Middle frontal gyrus (tissue), 1 donor: ENCODE measurements around the gene NDFIP1.

Experiments used
- DNase-seq: peaks from one replicate; pipeline ENCODE4 v3.0.0-alpha.2; 2015; ENCODE audit warnings: low spot score; ENCODE audit errors: extremely low spot score

Gene NDFIP1

DNA sequence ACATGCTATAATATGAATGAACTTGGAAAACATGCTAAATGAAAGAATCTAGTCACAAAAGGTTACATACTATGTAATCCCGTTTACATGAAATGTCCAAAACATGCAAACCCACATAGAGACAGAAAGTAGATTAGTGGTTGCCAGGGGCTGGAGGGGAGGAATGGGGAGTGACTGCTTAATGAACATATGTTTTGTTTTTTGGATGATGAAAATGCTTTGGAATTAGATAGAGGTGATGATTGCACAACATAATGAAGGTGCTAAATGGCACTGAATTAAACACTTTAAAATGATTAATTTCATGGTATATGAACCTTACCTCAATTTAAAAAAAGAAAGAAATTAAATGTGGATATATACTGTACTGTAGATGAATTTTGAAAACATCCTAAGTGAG lies 17.6 kb upstream of the NDFIP1 start:
- no peak for DNase-seq

DNA sequence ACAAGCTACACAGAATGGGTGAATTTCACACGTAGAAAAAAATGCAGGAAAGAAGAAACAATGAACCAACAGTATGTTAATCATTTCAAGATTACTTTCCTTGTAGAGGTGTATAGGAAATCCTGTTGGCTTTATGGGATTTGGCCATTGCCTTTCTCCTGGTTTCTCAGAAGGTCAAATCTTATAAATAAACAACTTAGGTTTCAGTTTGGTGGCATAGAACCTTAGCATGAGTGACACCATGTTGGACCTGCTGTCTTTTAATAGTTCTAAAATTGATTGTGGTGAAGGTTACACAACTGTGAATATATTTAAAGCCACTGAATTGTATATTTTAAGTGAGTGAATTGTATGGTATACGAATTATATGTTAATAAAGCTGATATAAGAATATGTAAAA lies 16.7 kb upstream of the NDFIP1 start:
- no peak for DNase-seq

DNA sequence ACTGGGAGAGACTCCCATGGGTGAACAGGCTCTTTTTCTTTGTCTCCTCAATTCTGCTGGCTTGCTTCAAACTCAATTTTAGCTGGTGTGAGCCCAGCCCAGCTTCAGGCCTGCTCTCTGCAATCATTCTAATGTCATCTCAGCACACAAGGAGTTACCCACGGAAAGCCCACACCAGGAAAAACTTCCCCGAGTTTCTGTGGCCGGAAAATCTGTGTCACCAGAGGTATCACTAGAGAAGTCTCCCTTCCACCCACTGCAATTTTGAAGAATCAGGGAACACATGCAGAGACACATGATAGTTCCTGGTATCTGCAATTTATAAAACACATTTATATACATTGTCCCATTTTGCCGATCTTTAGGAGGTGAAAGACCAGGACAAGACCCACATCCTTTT lies 13.5 kb upstream of the NDFIP1 start:
- DNase-seq = no peak

DNA sequence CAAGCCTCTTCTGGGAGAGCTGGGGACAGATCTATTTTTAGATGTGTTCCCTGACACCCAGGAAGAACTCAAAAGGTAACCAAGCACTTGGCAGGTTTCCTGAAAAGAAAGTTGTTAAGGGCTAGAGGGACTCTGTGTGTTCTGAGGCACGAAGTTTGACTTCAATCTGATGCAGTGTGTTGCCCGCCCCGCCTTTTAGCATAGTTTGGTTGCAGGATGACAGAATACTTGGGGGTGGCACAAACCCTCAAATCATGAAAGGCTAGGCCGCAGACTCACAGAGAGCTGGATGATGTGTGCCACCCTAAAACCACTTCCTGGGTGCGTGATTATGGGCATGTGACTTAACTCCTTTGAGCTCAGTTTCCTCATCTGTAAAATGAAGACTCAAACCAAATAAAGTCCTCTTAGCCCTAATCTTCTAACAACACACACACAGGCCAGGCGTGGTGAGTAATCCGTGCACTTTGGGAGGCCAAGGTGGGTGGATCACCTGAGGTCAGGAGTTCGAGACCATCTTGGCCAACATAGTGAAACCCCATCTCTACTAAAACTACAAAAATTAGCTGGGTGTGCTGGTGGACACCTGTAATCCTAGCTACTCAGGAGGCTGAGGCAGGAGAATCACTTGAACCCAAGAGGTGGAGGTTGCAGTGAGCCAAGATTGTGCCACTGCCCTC lies 12.8 kb upstream of the NDFIP1 start:
- DNase-seq = no peak

DNA sequence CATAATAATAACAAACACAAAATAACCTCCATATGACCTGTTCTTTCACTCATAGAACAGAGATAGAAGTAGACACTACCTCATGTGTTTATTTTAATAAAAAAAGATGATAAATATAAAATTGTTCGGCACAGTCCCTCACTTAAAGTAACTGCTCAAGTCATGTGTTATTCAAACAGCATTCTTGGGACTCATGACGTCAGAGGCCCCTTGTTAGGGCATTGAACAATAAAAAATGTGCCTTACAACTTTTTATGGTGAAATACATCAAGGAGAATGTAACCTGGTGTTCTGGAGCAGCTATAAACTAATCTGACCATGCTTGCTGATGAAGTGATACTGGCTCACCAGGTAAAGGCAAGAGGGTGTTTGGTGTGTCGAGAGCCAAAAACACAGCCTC lies 12.2 kb upstream of the NDFIP1 start:
- DNase-seq = no peak

DNA sequence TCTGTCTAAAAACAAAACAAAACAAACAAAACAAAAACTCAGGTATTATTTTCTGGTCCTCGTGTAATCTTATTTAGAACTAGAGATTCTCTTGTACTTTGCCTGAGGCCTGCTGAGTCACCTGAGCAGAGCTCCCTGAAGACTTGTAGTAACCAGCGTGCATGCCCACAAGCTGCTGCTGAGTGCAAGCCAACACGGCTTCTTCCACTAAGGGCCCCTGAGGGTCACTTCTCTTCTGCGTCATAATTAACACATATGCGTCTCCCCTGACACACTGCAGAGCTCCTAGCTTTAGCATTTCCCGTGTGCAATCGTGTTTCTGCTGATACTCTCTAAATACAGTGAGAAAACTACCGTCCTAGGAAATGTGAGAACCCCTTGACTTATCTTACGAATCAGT lies 10.9 kb upstream of the NDFIP1 start:
- DNase-seq = no peak

DNA sequence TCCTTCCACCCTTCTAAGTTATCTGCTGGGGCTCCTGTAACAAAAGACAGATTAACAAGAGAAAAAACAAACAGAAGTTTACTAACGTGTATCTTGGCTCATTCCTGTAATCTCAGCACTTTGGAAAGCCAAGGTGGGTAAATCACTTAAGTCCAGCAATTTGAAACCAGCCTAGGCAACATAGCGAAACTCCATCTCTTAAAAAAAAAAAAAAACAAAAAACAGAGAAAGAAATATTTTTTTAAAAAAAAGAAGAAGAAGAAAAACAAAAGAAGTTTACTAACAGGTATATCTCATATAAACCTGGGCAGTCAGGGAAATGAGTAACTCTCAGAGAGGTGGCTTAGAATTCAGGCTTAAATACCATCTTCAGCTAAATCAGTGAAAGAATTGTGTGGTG lies 10.3 kb upstream of the NDFIP1 start:
- DNase-seq = no peak

DNA sequence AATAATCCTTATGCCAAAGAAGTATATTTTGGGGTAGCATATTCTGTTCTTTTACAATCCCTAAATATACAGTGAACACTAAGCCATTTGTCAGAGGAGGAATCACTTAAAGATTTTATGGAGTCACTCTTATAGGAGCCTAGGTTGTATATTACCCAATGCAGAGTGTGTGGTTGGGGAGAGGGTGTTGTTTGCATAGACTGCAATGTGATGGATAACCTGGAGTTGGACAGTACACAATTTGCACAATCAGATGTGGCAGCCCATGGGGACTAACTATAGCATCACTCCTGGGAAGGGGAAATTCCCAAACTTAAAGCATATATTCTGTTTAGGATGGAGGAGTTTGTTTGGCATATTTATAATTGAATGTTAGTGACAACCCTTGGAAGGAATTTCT lies 9.6 kb upstream of the NDFIP1 start:
- DNase-seq = no peak

DNA sequence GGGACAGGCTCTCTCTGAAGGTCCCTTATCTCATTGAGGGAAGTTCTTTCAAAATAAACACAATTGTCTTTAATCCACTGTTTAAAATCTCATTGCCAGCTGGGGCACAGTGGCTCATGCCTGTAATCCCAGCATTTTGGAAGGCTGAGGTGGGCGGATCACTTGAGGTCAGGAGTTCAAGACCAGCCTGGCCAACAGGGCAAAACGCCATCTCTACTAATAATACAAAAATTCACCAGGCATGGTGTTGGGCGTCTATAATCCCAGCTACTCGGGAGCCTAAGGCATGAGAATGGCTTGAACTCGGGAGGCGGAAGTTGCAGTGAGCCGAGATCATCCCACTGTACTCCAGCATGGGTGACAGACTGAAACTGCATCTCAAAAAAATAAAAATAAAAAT lies 8.3 kb upstream of the NDFIP1 start:
- no peak for DNase-seq

DNA sequence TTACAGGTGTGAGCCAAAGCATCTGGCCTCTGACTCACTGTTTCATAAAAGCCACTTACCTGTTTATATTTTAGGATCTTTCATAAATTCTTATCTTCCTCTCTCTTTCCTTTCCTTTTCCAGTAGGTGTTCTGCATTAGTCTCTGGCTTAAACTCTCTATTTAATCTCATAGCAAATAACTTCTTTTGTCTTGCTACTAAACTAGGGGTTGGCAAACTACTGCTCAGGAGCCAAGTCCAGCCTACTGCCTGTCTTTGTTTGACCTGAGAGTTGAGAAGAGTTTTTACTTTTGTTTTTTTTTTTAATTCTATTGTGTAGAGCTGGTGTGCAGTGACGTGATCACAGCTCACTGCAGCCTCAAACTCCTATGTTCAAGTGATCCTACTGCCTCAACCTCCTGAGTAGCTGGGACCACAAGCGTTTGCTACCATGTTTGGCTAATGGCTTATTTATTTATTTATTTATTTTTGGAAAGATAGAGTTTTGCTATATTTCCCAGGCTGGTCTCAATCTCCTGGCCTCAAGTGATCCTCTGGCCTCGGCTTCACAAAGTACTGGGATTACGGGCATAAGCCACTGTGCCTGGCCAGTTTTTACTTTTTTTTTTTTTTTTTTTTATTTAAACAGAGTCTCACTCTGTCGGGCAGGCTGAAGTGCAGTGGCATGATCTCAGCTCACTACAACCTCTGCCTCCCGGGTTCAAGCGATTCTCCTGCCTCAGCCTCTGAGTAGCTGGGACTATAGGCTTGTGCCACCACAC lies 5.4 kb upstream of the NDFIP1 start:
- DNase-seq = no peak

DNA sequence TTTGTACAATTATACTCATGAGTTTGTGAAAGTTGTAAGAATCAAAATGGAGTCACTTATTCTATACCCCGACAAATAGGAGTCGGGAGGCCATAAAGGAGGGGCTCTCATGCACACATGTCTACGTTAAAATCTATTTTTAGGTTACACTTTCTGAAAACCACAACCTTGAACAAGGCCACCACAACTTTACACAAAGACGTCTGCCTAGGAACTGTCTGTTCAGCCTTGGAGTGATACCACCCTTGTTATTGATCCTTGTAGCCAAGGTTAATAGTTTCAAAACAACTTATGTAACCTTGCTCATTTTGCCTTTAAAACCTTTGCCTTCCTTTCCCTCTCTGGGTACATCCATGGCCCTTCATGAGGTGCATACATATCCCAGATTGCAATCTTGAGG lies 4.1 kb upstream of the NDFIP1 start:
- no peak for DNase-seq

DNA sequence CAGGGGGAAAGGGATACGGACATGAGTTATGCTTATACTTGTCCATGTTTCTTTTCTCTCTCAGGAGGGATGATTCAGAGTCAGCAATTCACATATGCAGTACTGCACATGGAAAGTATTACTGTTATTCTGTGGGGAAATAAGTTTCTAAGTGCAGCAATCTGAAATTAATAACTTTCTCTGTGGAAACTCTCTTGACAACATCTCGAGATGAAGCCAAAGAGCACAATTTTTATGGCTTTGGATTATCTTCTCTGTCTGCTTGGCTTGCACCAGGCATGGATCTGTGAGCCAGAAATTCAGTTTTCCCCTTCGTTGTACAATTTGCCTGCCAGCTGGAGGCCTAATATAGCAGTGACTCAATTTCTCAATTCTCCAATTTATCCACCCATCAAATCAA lies 2.5 kb upstream of the NDFIP1 start:
- DNase-seq = no peak

DNA sequence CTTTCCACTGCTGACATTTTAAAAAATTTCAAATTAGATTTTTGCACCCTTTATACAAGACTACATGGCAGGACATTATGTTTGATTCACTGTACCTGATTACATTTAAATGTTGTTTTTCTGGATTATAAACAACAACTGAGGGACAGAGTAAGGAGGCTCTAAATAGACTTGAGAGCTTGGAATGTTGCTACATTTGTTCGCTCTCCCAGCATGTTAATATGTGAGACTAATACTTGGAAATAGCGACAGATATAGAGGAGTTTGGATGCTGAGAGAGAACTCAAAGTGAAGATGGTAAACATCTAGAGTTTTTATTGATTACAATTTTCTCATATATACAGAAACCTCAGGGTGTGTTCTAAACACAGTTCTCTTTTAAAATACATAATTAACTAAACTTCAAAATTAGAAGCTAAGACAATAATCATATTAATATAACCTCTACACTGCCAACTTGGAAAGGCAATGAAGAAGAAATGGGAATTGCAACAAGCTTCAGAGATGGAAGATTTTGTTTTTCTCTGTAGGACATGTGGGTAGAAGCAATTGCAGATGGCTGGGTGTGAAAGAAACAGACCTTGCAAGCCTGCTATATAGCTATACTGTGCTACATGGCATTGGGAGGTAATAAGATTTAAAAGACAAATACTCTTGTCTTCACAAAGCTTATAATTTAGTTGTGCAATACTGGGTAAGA lies 1.4 kb upstream of the NDFIP1 start:
- DNase-seq = no peak

DNA sequence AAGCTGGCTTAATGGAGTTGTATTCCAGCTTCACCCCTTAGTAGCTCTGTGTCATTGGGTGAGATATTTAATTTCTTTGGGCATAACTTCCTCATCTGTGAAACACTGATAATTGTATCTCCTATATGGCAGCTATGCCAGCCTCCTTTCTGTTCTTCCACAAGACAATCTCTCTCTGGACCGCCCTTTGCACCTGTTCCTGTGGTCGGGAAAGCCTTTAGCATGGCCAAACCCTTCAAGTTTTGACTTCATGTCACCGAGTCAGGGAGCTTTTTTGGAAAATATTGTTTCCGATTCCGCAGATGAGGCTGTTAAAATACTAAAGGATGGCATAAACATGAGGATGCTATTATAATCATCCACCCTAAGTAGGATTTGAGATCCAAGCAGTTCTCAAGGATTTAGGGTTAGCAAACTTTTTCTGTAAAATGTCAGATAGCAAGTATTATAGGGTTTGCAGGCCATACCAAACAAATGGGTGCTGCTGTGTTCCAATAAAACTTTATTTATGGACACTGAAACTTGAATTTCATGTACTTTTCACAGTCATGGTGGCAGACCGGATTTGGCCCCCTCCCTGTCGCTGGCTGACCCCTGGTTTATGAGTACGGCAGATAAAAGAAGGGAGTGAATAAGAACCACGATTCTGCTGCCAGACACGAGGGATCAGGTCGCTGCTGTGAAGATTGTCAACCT lies 695 bp upstream of the NDFIP1 start:
- DNase-seq = no peak

DNA sequence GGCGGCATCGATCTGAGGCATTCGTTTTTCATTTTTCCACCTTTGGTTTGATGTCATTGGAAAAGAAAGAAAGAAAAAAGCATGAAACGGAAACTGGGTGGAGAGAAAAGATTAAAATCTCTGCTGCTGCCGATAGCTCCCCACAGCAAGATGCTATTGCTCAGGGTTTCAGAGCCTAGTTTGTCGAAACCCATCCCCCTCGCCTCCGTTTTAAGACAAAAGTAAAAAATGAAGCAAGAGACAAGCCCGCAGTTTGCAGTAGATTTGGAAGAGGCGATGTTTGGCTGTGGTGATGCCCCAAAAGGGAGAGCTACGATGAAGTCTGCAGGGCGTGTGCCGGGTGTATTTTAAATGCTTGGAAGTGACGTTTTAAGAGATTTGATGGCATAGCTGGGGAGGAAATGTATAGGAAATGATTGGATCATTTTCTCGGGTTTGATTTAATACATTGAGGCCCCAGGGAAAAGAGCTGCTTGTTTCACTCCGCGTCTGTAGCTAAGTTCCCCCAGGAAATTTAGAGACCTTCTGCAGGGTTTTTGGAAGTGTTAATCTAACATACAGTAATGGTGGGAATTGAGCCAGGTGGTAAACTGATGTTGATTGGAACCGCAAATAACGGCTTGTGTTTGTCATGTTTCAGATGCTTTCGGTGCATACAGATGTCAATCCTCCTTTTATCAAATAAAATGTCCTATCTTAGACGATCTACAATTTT lies 909 bp downstream of the NDFIP1 start:
- DNase-seq = no peak

DNA sequence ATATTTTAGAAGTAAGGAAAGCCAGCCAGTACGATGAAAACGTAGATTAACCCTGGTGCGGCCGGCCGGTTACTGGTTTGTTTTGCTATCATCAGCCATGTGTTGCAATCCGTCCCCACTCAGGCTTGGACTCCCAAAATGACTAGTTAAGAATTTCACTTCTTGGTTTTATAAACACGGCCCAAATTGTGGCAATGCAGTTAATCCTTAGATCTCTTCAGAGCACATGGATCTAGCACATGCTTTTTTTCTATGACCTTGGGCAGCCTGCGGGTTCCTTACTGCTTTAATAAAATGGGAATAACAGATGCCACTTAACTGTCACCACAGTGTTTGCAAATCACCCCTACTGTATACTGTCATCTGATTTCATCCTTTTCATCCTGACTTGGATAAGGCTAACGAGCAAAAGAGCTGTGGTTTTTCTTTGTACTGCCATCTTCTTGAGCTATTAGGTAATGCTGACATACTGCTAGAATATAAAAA lies 1.5 kb downstream of the NDFIP1 start:
- no peak for DNase-seq

DNA sequence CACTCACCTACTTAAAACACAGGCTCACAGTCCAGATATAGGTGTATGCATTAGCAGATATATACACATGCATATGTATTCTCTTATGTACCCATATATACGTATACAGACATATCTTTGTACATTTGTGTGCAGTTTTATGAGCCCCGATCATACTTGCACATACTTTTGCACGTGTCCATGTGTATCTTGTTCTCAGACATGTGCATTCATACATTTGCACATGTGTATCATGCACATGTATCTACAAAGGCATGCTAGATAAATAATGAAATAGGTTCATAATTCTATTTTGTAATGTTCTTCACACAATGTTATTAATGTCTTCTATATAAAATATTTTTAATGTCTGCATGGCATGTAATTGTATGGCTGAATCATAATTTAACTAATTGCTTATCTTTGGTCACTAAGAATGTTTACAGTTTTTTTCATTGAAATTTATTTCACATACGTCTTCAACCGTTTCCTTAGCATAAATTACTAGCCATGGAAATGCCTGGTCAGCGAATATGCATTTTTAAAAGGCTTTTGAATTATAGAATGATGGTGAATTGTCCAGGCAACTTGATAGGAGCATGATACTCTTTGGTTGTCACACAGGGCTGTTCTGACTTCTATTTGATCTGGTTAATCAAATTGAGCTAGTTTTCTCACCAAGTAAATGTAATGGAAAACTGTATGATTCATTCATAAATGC lies 2.6 kb downstream of the NDFIP1 start:
- no peak for DNase-seq

DNA sequence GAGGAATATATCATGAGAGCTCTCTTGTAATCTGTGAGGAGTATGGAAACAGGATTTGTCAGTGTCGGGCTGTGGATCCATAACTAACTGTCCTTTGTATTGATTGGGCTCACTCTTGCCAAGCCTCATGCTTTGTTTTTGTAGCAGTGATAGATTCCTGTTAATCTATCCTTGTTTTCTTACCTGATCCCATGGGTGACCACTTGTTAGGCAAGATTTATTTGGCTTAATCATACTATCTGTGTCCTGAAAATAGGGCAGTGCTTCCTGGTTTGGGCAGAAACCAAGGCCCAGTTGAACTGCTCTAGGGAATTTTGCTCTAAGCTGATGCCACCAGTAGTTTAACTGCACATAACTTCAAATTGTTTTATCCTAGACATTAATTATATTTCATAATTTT lies 6.1 kb downstream of the NDFIP1 start:
- DNase-seq = no peak

DNA sequence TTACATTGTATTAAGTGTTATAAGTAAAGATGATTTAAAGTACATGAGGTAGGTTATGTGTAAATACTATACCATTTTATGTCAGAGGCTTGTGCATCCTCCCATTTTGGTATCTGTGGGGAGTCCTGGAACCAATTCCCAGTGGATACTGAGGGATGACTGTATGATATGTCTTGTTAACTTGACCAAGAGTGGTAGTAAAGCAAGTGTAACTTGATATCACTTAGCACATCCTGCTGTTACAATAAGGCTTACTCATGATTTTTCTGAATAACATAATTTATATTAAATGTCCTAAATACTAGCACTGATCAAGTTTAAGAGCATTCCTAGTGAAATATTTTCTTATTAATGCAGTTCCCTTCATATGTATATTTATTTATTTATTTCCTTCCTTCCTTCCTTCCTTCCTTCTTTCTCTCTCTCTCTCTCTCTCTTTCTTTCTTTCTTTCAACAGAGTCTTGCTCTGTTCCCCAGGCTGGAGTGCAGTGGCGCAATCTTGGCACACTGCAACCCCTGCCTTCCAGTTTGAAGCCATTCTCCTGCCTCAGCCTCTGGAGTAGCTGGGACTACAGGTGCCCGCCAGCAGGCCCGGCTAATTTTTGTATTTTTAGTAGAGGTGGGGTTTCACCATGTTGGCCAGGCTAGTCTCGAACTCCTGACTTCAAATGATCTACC lies 7.5 kb downstream of the NDFIP1 start:
- DNase-seq = no peak

DNA sequence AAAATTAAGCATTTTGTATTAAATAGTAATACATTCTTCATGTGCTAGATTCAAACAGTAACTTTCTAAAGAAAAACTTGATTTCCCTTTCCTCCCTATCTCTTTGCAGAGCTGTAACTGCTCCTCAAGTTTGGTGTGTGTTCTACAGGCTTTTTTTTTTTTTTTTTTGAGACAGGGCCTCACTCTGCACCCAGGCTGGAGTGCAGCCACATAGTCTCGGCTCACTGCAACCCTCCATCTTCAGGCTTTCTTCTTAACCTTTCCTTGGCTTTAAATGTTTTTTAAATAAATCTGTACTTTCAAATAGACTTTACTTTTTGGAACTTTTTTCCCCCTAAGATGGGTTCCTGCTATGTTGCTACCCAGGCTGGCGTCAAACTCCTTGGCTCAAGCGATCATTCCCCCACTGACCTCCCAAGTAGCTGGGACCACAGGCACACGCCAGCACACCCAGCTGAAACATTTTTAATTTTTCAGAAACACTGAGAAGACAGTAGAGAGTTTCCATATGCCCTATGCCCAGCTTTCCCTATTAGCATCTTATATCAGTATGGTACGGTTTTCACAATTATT lies 9.1 kb downstream of the NDFIP1 start:
- no peak for DNase-seq
